ENCODE measurements around the gene NOXA1.

Gene NOXA1

DNA sequence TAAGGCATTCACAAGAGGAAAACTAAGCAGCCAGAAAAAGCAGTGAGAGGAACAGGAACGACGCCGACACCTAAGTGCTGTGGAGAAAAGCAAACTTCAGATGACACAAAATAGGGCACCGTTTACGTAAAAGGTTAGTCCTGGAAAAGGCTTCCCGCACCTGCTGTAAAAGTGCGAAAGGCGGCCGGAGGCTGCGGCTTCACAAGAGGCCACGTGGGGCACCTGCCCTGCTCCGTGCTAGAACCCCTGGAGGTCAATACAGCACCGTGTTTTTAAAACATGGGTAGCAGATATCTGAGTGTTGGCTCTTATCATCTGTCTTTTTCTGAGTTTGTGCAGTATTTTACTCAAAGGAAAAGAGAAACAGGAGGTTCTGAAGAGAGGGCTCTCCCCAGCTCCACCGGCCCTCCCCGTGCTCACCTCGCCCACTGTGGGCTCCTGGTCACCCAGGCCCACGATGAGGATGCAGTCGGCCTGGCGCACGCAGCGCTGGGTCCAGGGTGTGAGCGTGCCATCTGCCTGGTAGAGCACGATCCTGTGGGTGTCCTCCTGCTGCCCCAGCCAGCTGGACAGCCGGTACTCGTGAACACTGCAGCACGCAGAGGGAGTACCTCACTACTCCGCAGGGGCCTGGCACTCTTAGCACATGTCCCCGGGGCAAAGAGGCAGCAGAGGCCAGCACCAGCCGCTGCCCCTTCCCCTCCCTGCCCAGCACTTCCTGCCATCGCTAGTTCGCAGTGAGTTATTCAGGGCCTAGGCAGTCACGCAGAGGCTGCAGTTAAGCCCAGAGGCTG lies 56.9 kb downstream of the NOXA1 start:
- H3K27ac ChIP-seq: no peak overlapping the region

DNA sequence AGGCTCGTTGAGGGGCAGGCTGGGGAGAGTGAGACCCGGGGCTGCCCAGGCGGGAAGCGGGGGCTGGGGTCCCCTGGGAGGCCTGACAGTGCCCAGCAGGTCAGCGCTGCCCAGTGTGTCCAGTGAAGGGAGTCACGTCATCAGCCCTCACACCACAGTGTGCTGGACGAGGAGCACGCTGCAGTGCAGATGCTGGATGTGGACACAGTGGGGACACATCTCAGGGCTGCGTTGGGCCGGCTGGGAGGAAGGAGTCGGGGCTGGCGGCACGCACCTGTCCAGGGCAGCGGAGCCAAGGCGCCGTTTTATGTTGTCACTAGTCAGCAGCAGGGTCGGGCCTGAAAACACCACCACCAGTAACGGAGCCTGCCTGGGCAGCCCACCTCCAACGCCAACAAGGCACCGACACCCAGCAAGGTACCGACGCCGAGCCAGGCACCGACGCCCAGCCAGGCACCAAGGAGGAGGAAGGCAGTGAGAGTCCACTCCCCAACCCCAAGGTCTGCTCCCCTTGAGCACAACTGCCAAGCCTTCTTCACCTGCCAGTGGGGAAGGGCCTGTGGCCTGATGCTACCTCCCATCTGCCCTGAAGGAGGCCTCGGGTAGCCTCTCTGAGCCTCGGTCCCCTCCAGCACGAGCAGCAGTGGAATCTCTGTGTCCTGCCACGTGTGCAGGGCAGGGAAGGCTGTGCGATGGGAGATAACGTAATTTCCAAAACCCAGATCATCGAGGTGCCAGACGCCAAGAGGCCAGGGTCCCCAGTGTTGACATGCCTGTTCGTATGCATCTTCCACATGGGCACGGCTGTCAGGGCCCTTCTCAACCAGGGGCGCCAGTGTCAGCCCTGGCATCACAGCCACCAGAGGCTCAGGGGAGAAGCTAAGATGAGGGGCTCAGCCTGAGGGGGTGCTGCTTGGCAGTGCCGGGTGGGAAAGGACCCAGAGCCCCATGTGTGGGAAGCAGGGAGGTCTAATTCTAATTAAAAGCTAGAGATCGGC lies 57.8 kb downstream of the NOXA1 start:
- TF ChIP-seq, protein P1, sequence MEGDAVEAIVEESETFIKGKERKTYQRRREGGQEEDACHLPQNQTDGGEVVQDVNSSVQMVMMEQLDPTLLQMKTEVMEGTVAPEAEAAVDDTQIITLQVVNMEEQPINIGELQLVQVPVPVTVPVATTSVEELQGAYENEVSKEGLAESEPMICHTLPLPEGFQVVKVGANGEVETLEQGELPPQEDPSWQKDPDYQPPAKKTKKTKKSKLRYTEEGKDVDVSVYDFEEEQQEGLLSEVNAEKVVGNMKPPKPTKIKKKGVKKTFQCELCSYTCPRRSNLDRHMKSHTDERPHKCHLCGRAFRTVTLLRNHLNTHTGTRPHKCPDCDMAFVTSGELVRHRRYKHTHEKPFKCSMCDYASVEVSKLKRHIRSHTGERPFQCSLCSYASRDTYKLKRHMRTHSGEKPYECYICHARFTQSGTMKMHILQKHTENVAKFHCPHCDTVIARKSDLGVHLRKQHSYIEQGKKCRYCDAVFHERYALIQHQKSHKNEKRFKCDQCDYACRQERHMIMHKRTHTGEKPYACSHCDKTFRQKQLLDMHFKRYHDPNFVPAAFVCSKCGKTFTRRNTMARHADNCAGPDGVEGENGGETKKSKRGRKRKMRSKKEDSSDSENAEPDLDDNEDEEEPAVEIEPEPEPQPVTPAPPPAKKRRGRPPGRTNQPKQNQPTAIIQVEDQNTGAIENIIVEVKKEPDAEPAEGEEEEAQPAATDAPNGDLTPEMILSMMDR (IDR thresholded peaks at IDR 0.05; ENCODE audit: low read depth, low read length): no peak
- H3K27ac ChIP-seq: no peak overlapping the region

More for the DNA sequence above, 56.9 kb downstream of the NOXA1 start:
- TF ChIP-seq, protein P1 (IDR thresholded peaks at IDR 0.05; ENCODE audit: low read depth, low read length): no peak
- Histone ChIP-seq H3K4me3 (ENCODE audit: low read depth, low read length) (no peak overlapping the region), H3K27me3 (ENCODE audit: insufficient read depth, low read depth, severe bottlenecking) (no peaks in the 10 kb centered on the region), H3K9me3 (ENCODE audit: severe bottlenecking) (peaks cover 7% of the 10 kb centered on the region), H3K36me3 (no peaks in the 10 kb centered on the region)
- no peak for DNase-seq

DNA sequence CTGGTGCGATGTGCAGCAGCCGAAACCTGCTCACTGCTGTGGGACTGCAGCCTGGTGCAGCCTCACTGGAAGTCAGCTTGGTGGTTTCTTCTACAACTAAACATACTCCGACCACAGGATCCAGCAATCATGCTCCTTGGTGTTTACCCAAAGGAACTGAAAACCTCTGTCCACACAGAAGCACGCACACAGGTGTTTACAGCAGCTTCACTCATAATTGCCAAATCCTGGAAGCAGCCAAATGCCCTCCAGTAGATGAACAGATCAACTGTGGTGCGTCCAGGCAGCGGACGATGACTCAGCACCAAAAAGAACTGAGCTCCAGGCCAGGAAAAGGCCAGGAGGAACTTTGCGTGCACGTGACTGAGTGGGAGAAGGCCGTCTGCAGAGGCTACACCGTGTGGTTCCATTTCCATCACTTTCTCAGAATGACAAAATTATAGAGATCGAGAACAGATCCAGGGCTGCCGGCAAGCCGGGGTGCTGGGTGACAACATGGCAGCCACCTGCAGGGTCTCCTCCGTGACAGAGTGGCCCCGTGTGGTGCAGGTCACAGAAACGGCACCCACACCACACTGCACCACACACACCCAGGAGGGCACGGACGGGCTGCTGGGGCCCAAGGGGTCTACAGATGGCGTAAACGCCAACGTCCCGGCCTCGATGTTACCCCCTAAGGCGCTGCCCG lies 59.0 kb downstream of the NOXA1 start:
- Histone ChIP-seq H3K27ac (no peak overlapping the region), H3K9me3 (ENCODE audit: severe bottlenecking) (no peaks in the 10 kb centered on the region), H3K4me3 (ENCODE audit: low read depth, low read length) (no peak overlapping the region), H3K36me3 (no peaks in the 10 kb centered on the region), H3K27me3 (ENCODE audit: insufficient read depth, low read depth, severe bottlenecking) (no peaks in the 10 kb centered on the region)
- TF ChIP-seq, protein P1 (IDR thresholded peaks at IDR 0.05; ENCODE audit: low read depth, low read length): no peak
- no peak for DNase-seq

More for the DNA sequence above, 57.8 kb downstream of the NOXA1 start:
- H3K36me3 ChIP-seq: no peaks in the 10 kb centered on the region
- H3K27me3 ChIP-seq (ENCODE audit: insufficient read depth, low read depth, severe bottlenecking): no peaks in the 10 kb centered on the region
- peaks cover 1% of the 10 kb centered on the region for H3K9me3 ChIP-seq (ENCODE audit: severe bottlenecking)
- H3K4me3 ChIP-seq (ENCODE audit: low read depth, low read length): no peak overlapping the region
- DNase-seq: no peak

All from WERI-Rb-1 (cell line).